22Rv1 (cell line): ENCODE data around the gene STK16.

ENCODE experiments used
- H3K27ac ChIP-seq: fragments of 450-650 bp; 2 replicates; pipeline ENCODE4 v1.5.1; 2017
- CTCF ChIP-seq: fragments of 450-650 bp; IDR thresholded peaks from 2 replicates; pipeline ENCODE4 v1.5.1; 2017; ENCODE audit warnings: mild to moderate bottlenecking
- ZFX ChIP-seq: fragments of 450-650 bp; IDR thresholded peaks from 2 replicates; pipeline ENCODE4 v1.6.1; 2017; ENCODE audit warnings: antibody characterized with exemption, borderline replicate concordance

Gene STK16

DNA sequence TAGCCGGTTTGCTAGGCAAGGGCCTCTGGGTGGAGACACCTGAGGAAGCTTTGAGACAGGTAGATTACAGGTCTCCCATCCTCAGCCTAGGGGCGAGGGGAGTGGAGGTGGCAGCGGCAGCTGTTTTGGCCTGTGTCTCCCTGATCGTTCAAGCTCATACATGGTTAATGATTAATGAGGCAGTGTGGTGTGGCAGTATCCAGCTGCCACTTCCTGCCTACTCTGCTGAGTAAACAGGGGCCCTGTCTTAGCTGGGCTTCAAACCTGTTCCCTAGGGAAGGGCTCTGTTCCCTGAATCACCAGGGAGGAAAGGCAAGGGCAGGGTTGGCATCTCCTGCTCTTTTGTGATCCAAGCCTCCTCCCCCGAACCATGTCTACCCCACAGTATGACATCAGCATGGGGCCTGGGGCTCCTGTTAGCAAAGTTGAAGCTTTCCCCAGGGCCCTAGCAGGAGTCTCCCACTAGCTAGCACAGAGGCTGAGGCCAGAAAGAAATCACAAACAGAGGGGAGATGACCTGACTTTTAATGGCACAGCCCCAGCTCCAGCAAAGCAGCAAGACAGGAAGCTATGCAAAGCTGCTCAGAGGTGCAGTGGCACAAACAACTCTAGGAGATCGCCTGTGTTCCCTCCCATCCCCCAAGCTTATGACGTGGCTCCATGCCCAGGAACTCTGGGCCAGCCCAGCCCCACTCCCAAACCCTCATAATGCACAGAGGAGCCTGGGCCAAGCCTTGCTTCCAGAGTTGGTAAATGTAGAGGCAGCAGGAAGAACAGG is 4.1 kb downstream of the STK16 start:
- H3K27ac ChIP-seq: peak overlapping the region; percentile 97
- TF ChIP-seq CTCF (no peak), ZFX (no peak)

GRCh38 chr2:219250049-219250781 is 4.9 kb downstream of the STK16 start:
- TF ChIP-seq CTCF (no peak), ZFX (no peak)
- peak overlapping the region; percentile 97 for H3K27ac ChIP-seq

GRCh38 chr2:219251656-219252055 is 6.4 kb downstream of the STK16 start:
- H3K27ac ChIP-seq: peak overlapping the region; percentile 97; the same call in 1 of the 2 replicates
- TF ChIP-seq ZFX: no peak
- no peak for TF ChIP-seq CTCF

- peak overlapping the region; percentile 97; the same call in 1 of the 2 replicates for H3K27ac ChIP-seq
- TF ChIP-seq CTCF: no peak
- no peak for TF ChIP-seq ZFX
Observed at GRCh38 chr2:219252084-219252483, 6.8 kb downstream of the STK16 start.

GRCh38 chr2:219252570-219252899 is 7.3 kb downstream of the STK16 start:
- TF ChIP-seq ZFX: no peak
- TF ChIP-seq CTCF: no peak
- H3K27ac ChIP-seq: no peak overlapping the region

DNA sequence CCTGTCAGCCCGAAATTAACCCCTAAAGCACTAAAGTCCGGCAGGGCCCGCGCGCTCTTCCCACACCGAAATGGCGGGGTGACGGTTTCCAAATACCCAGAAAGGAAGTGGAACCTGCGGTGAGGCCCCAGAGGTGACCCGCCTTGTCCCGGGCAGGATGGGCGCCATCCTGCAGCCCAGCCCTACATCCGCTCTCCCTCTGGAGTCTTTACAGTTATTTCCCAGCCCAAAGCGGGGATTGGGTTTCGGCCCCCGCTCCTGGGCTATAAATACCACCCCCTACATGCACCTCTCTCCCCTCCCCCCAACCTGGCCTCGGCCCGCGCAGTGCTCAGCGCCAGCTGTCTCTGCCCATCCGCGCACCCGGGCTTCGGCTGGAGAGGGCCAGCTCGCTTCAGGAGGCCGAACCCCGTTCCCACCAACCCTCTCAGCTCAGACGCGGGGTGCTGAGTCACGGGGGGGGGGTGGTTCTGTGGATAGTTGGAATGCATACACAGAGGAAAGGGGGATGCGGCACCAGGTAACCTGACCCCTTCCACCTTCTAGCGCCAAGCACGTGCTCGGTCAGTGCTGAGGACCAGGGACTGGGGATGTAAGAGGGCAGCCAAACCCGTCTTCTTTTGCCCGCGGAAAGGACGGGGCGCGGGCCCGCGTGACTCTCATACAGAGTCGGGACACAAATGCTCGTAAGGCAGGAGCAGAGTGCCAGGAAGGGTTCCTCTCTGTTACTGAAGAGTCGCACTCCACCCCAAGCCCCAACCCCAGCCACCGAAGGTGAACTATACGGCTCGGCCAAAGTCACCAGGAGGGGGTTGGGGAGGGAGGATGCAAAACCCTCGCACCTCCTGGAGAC is 7.8 kb downstream of the STK16 start, which contains the start of gene TUBA4B:
TUBA4B (plus strand) TSS at position 344 of the 853 bp plus-strand sequence; CDS start at position 509, 165 bp downstream.
- TF ChIP-seq CTCF (no peak), ZFX (no peak)
- H3K27ac ChIP-seq: peak within 1 kb of the TSS; percentile 36
